Ishikawa (cell line): ENCODE results near the gene TEN1.

Experiments used
- CEBPB ChIP-seq: IDR thresholded peaks from 2 replicates; pipeline ENCODE4 v1.6.1; 2012
- CREB1 ChIP-seq: IDR thresholded peaks from 2 replicates; pipeline ENCODE4 v1.6.1; 2012; ENCODE audit warnings: low read depth
- EGR1 ChIP-seq: IDR thresholded peaks from 2 replicates; pipeline ENCODE4 v1.6.1; 2012
- EP300 ChIP-seq: IDR thresholded peaks from 2 replicates; pipeline ENCODE4 v1.6.1; 2012; ENCODE audit warnings: borderline replicate concordance
- FOXM1 ChIP-seq: IDR thresholded peaks from 2 replicates; pipeline ENCODE4 v1.6.1; 2012; ENCODE audit warnings: low read depth, borderline replicate concordance
- NFIC ChIP-seq: IDR thresholded peaks from 2 replicates; pipeline ENCODE4 v1.6.1; 2012
- RAD21 ChIP-seq: IDR thresholded peaks from 2 replicates; pipeline ENCODE4 v1.6.1; 2012; ENCODE audit warnings: low read depth
- TAF1 ChIP-seq: IDR thresholded peaks from 2 replicates; pipeline ENCODE4 v1.6.1; 2012; ENCODE audit warnings: low read depth, mild to moderate bottlenecking
- TCF12 ChIP-seq: IDR thresholded peaks from 2 replicates; pipeline ENCODE4 v1.6.1; 2012; ENCODE audit warnings: low read depth
- TEAD4 ChIP-seq: IDR thresholded peaks from 2 replicates; pipeline ENCODE4 v1.6.1; 2012
- YY1 ChIP-seq: IDR thresholded peaks from 2 replicates; pipeline ENCODE4 v1.6.1; 2012; ENCODE audit warnings: low read depth
- ZBTB7A ChIP-seq: IDR thresholded peaks from 2 replicates; pipeline ENCODE4 v1.6.1; 2012; ENCODE audit warnings: low read depth
- TF ChIP-seq, protein P1 (sequence below): IDR thresholded peaks from 2 replicates; pipeline ENCODE4 v1.6.1; 2012
- TF ChIP-seq, protein P2 (sequence below): IDR thresholded peaks from 2 replicates; pipeline ENCODE4 v1.6.1; 2012
- TF ChIP-seq, protein P3 (sequence below): IDR thresholded peaks from 2 replicates; pipeline ENCODE4 v1.6.1; 2012; ENCODE audit warnings: low read depth, mild to moderate bottlenecking

TEN1 gene

DNA sequence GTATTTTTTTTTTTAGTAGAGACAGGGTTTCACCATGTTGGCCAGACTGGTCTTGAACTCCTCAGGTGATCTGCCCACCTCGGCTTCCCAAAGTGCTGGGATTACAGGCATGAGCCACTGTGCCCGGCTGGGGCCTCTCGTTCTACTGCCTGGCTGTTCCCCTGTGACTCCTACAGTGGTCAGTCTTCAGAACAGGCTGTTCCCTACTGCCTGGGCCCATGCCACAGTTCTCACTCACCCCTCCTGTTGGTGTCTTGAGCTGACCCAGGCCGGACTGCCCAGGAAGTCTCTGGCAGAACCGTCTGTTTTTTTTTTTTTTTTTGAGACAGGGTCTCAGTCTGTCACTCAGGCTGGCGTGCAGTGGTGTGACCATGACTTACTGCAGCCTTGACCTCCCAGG, 24.9 kb downstream of the TEN1 start:
- TF ChIP-seq, protein P1, sequence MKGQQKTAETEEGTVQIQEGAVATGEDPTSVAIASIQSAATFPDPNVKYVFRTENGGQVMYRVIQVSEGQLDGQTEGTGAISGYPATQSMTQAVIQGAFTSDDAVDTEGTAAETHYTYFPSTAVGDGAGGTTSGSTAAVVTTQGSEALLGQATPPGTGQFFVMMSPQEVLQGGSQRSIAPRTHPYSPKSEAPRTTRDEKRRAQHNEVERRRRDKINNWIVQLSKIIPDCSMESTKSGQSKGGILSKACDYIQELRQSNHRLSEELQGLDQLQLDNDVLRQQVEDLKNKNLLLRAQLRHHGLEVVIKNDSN = no peak
- no peak for TF ChIP-seq CEBPB
- TF ChIP-seq YY1 = no peak
- no peak for TF ChIP-seq CREB1
- TF ChIP-seq ZBTB7A = no peak
- TF ChIP-seq, protein P2, sequence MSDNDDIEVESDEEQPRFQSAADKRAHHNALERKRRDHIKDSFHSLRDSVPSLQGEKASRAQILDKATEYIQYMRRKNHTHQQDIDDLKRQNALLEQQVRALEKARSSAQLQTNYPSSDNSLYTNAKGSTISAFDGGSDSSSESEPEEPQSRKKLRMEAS = no peak
- no peak for TF ChIP-seq FOXM1
- no peak for TF ChIP-seq TAF1
- TF ChIP-seq EGR1 = no peak
- no peak for TF ChIP-seq TCF12
- no peak for TF ChIP-seq TEAD4
- TF ChIP-seq, protein P3, sequence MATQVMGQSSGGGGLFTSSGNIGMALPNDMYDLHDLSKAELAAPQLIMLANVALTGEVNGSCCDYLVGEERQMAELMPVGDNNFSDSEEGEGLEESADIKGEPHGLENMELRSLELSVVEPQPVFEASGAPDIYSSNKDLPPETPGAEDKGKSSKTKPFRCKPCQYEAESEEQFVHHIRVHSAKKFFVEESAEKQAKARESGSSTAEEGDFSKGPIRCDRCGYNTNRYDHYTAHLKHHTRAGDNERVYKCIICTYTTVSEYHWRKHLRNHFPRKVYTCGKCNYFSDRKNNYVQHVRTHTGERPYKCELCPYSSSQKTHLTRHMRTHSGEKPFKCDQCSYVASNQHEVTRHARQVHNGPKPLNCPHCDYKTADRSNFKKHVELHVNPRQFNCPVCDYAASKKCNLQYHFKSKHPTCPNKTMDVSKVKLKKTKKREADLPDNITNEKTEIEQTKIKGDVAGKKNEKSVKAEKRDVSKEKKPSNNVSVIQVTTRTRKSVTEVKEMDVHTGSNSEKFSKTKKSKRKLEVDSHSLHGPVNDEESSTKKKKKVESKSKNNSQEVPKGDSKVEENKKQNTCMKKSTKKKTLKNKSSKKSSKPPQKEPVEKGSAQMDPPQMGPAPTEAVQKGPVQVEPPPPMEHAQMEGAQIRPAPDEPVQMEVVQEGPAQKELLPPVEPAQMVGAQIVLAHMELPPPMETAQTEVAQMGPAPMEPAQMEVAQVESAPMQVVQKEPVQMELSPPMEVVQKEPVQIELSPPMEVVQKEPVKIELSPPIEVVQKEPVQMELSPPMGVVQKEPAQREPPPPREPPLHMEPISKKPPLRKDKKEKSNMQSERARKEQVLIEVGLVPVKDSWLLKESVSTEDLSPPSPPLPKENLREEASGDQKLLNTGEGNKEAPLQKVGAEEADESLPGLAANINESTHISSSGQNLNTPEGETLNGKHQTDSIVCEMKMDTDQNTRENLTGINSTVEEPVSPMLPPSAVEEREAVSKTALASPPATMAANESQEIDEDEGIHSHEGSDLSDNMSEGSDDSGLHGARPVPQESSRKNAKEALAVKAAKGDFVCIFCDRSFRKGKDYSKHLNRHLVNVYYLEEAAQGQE = no peak
- no peak for TF ChIP-seq NFIC
- no peak for TF ChIP-seq EP300
- TF ChIP-seq RAD21 = no peak

DNA sequence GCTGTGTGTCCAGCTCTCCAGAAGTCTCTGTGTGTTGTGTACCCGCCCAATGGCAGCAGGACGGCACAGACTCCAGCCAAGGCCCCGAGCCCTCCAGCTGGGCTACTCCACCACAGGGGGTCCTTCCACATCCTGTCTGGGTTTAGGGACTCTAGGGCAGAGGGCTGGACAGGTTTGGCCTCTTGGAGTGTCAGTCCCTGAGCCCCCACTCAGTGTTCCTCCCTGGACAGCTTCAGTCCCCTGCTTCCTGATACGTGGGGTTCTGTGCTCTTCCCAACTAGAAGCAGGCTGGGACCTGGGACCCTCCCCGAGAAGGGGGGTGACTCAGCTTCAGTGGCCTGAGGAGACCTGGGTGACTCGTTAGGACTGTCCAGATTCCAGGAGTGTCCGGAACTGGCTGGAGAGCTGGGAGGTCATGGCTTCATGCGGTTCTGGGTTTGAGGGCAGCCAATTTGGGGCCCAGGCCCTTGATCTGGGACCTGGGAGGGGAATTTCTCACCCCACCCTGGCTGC, 25.8 kb downstream of the TEN1 start:
- TF ChIP-seq CEBPB = no peak
- no peak for TF ChIP-seq TCF12
- TF ChIP-seq FOXM1 = no peak
- no peak for TF ChIP-seq CREB1
- TF ChIP-seq EP300 = no peak
- TF ChIP-seq NFIC = no peak
- no peak for TF ChIP-seq YY1
- TF ChIP-seq, protein P1 = no peak

DNA sequence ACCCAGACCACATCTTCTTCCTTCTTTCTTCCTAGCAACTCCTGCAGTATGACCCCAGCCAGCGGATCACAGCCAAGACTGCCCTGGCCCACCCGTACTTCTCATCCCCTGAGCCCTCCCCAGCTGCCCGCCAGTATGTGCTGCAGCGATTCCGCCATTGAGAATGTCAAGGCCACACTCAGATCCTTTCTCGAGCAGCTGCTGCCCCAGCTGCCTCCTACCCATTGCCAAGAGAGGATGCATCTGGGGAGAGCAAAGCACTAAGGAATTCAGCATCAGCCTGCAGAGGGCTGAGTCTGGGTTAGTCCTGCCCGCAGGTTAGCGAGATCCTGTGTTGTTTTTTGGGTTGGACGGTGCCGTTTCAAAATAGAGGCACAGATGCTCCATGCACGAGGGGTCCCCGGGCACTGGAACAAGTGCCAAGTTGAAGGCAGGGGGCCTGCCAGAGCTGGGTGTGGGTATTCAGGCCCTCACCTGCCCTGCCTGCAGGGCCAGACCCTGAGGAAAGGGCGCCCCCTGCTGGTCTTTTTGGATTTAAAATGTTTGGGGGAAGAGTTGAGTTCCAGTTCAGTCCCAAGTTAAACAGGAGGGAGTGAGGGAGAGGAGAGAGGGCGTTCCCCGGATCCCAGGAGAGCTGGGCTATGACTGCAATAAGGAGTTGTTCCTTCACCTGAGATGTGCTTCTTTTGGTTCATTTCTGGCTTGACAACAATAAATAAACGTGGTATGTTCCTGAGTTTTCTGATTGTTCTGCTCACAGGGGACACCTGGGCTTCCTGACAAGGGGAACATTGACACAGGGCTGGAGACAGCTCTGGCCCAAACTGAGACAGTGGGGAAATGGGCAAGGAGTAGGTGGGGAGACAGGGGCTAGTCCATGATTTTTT, 26.5 kb downstream of the TEN1 start:
- TF ChIP-seq TCF12 (no peak), YY1 (no peak), FOXM1 (no peak), TEAD4 (no peak), NFIC (no peak), ZBTB7A (no peak), TAF1 (peak; percentile 30; the same call in 1 of the 2 replicates), CEBPB (no peak), RAD21 (peak; percentile 90), CREB1 (no peak)
- TF ChIP-seq, protein P2 = no peak
- TF ChIP-seq, protein P3 = no peak
- TF ChIP-seq, protein P1 = no peak

DNA sequence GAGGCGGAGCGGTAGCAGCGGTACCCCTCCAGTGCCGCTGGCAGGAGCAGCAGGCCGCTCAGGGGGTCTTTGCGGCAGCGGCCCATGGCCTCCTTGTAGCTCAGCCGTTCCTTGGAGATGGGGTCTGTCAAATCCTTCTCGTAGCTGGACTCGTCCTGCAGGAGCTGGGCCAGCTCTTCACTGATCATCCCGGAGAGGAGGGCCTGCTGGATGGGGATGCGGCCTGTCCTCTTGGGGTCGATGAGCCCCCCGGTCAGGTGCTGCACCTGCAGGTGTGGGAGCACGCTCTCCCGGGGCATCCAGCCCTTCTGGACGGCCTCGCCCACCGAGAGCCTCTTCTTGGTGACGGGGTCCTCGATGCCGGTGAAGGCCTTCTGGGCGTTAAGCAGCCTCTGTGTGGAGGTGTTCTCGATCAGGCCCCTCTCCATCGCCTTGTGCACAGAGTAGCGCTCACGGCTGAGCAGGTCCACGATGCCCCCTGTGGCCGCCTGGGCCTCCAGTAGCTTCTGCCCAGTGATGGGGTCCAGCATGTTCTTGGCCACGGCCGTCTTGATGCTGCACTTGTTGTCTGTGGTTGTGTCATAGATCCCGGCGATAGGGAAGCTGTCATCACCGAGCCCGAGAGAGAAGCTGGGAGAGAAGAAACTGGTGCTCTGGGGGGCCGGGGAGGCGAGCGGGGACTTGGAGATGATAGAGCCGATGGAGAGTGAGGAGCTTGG, 28.2 kb downstream of the TEN1 start:
- TF ChIP-seq, protein P2 = no peak
- TF ChIP-seq FOXM1 = no peak

DNA sequence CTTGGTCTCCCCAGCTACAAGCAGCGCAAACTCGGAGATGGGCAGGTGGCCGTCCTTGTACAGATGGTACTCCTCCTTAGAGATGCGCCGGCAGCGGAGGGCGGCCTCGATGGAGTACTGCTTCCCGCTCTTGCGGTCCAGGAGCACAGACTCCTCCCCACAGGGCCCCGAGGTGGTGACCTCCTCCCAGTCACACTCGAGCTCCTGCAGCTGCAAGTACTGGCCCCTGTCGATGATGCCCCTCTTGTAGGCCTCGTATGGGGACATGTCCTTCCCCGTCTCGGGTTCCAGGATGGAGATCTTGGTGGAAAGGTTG, 28.8 kb downstream of the TEN1 start:
- TF ChIP-seq ZBTB7A (no peak), TAF1 (no peak), RAD21 (no peak), CREB1 (no peak), EP300 (no peak), YY1 (no peak), TCF12 (no peak), NFIC (no peak), CEBPB (no peak), FOXM1 (no peak), TEAD4 (no peak), EGR1 (no peak)
- TF ChIP-seq, protein P2 = no peak
- TF ChIP-seq, protein P3 = no peak
- TF ChIP-seq, protein P1 = no peak
